ENCODE data around the gene GOLGA2. TPM values are rescaled to one million over a fixed set of nuclear protein-coding genes. Genes with fewer than 3 reads are reported as not detected.

GOLGA2 gene
- total RNA-seq, 1 donor from 2014 or later, result 87.0 TPM

- Mint-ChIP-seq H3K36me3 (ENCODE audit: insufficient read depth) (peaks cover 9% of the 10 kb centered on the region), H3K4me3 (ENCODE audit: low read depth) (no peak overlapping the region), H3K27me3 (no peaks in the 10 kb centered on the region), H3K27ac (no peak overlapping the region), H3K4me1 (ENCODE audit: low read depth) (no peaks in the 10 kb centered on the region), H3K9me3 (ENCODE audit: low read depth) (no peaks in the 10 kb centered on the region)
- DNase-seq (ENCODE audit: low spot score, unreplicated experiment), result no peak
- no peak for TF ChIP-seq CTCF (IDR thresholded peaks at IDR 0.05; ENCODE audit: unreplicated experiment)
Measured at GRCh38 chr9:128310461-128310860, 34.7 kb upstream of the GOLGA2 start.

GRCh38 chr9:128309551-128309950 lies 33.7 kb upstream of the GOLGA2 start:
- no peak for TF ChIP-seq CTCF (IDR thresholded peaks at IDR 0.05; ENCODE audit: unreplicated experiment)
- Mint-ChIP-seq H3K4me3 (ENCODE audit: low read depth) (no peak overlapping the region), H3K27me3 (no peaks in the 10 kb centered on the region), H3K9me3 (ENCODE audit: low read depth) (no peaks in the 10 kb centered on the region), H3K27ac (no peak overlapping the region), H3K4me1 (ENCODE audit: low read depth) (no peaks in the 10 kb centered on the region), H3K36me3 (ENCODE audit: insufficient read depth) (peaks cover 6% of the 10 kb centered on the region)
- no peak for DNase-seq (ENCODE audit: low spot score, unreplicated experiment)

GRCh38 chr9:128304971-128305288 lies 29.1 kb upstream of the GOLGA2 start:
- H3K27ac Mint-ChIP-seq, result no peak overlapping the region
- no peak for TF ChIP-seq CTCF (IDR thresholded peaks at IDR 0.05; ENCODE audit: unreplicated experiment)

GRCh38 chr9:128304136-128304970 lies 28.5 kb upstream of the GOLGA2 start:
- no peaks in the 10 kb centered on the region for H3K27me3 Mint-ChIP-seq
- no peaks in the 10 kb centered on the region for H3K4me1 Mint-ChIP-seq (ENCODE audit: low read depth)
- H3K27ac Mint-ChIP-seq, result no peak overlapping the region
- H3K36me3 Mint-ChIP-seq (ENCODE audit: insufficient read depth), result peaks cover 2% of the 10 kb centered on the region
- H3K9me3 Mint-ChIP-seq (ENCODE audit: low read depth), result no peaks in the 10 kb centered on the region
- no peak for TF ChIP-seq CTCF (IDR thresholded peaks at IDR 0.05; ENCODE audit: unreplicated experiment)
- no peak overlapping the region for H3K4me3 Mint-ChIP-seq (ENCODE audit: low read depth)
- no peak for DNase-seq (ENCODE audit: low spot score, unreplicated experiment)

More at GRCh38 chr9:128304971-128305288, 29.1 kb upstream of the GOLGA2 start:
- no peaks in the 10 kb centered on the region for H3K4me1 Mint-ChIP-seq (ENCODE audit: low read depth)
- no peak for DNase-seq (ENCODE audit: low spot score, unreplicated experiment)
- H3K27me3 Mint-ChIP-seq, result no peaks in the 10 kb centered on the region
- H3K36me3 Mint-ChIP-seq (ENCODE audit: insufficient read depth), result peaks cover 2% of the 10 kb centered on the region
- H3K4me3 Mint-ChIP-seq (ENCODE audit: low read depth), result no peak overlapping the region
- no peaks in the 10 kb centered on the region for H3K9me3 Mint-ChIP-seq (ENCODE audit: low read depth)

- DNase-seq (ENCODE audit: low spot score, unreplicated experiment), result no peak
- H3K9me3 Mint-ChIP-seq (ENCODE audit: low read depth), result no peaks in the 10 kb centered on the region
- H3K4me1 Mint-ChIP-seq (ENCODE audit: low read depth), result no peaks in the 10 kb centered on the region
- TF ChIP-seq CTCF (IDR thresholded peaks at IDR 0.05; ENCODE audit: unreplicated experiment), result no peak
- H3K36me3 Mint-ChIP-seq (ENCODE audit: insufficient read depth), result no peaks in the 10 kb centered on the region
- H3K4me3 Mint-ChIP-seq (ENCODE audit: low read depth), result no peak overlapping the region
- H3K27ac Mint-ChIP-seq, result peak overlapping the region; percentile 78
- H3K27me3 Mint-ChIP-seq, result no peaks in the 10 kb centered on the region
Measured at GRCh38 chr9:128298535-128299482, 23.0 kb upstream of the GOLGA2 start.
